ENCODE results near the gene VAV2.
A peak's percentile ranks its signal among the peaks of the same experiment; 100 is the strongest.

VAV2 gene

GRCh38 chr9:133810556-133811195, 181.4 kb downstream of the VAV2 start:
- DNase-seq = no peak

GRCh38 chr9:133809335-133809734, 182.8 kb downstream of the VAV2 start:
- no peak for DNase-seq

- no peak for DNase-seq
Observed at GRCh38 chr9:133807818-133808217, 184.3 kb downstream of the VAV2 start.

- no peak for DNase-seq
Observed at GRCh38 chr9:133807037-133807436, 185.1 kb downstream of the VAV2 start.

- DNase-seq = no peak
Observed at GRCh38 chr9:133806623-133807010, 185.5 kb downstream of the VAV2 start.

- no peak for DNase-seq
Observed at GRCh38 chr9:133805876-133806622, 186.1 kb downstream of the VAV2 start.

GRCh38 chr9:133804199-133804598, 187.9 kb downstream of the VAV2 start:
- DNase-seq = no peak

- no peak for DNase-seq
Observed at GRCh38 chr9:133803745-133804144, 188.4 kb downstream of the VAV2 start.

GRCh38 chr9:133803028-133803585, 189.0 kb downstream of the VAV2 start:
- no peak for DNase-seq

GRCh38 chr9:133801739-133802138, 190.4 kb downstream of the VAV2 start:
- DNase-seq = no peak

GRCh38 chr9:133800266-133800665, 191.9 kb downstream of the VAV2 start:
- DNase-seq = no peak

GRCh38 chr9:133799716-133800115, 192.4 kb downstream of the VAV2 start:
- no peak for DNase-seq

GRCh38 chr9:133799106-133799505, 193.0 kb downstream of the VAV2 start:
- no peak for DNase-seq

- DNase-seq = no peak
Observed at GRCh38 chr9:133798160-133798559, 194.0 kb downstream of the VAV2 start.

GRCh38 chr9:133797406-133798105, 194.6 kb downstream of the VAV2 start:
- DNase-seq = peak; percentile 20

GRCh38 chr9:133796562-133796961, 195.6 kb downstream of the VAV2 start:
- DNase-seq = no peak

- no peak for DNase-seq
Observed at GRCh38 chr9:133795049-133795448, 197.1 kb downstream of the VAV2 start.

- no peak for DNase-seq
Observed at GRCh38 chr9:133794016-133794760, 197.9 kb downstream of the VAV2 start.

- no peak for DNase-seq
Observed at GRCh38 chr9:133793471-133793870, 198.7 kb downstream of the VAV2 start.

GRCh38 chr9:133792721-133793470, 199.2 kb downstream of the VAV2 start:
- peak; percentile 78 for DNase-seq

GRCh38 chr9:133791735-133792649, 200.1 kb downstream of the VAV2 start:
- no peak for DNase-seq

Data from eye (tissue), 1 donor.